ENCODE results near the gene KRTAP4-3.
A peak's percentile ranks its signal among the peaks of the same experiment; 100 is the strongest.
"Not testable (repeated sequence)": the region's sequence is repeated elsewhere in the genome, so short reads cannot be mapped to it uniquely, and the experiment has no call there.

Gene KRTAP4-3

DNA sequence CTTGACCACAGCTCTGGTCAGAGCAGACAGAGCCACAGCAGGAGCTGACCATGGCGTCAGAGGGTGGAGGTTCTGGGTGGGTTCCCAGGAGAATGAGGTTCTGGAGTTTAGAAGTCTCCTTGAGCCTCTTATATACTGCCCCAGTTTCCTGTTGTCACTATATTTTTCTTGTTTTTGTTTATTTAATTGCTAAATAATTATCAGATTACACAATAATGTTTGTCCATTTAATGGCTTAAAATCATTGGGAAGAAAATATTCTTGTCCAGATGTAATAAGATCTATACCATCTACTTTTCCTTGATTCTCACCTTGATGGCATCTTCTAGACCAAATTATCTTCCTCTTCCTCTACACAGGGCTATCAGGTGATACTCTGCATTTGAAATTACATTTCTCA lies at the start of gene KRTAP4-3:
Gene KRTAP4-3, minus strand, starts transcription at position 101 of the 400 bp plus-strand sequence. Its CDS starts 49 bp downstream, at position 52.
- no peak for DNase-seq

DNA sequence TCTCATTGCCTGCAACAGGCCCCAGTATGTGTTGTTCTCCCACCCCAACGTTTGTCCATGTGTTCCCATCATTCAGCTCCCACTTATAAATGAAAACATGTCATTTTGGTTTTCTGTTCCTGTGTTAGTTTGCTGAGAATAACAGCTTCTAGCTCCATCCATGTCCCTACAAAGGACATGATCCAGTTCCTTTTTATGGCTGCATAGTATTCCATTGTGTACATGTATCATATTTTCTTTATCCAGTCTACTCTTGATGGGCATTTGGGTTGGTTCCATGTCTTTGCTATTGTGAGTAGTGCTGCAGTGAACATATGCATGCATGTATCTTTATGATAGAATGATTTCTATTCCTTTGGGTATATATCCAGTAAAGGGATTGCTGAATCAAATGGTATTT lies 47.7 kb upstream of the KRTAP4-3 start:
- no peak for DNase-seq

DNA sequence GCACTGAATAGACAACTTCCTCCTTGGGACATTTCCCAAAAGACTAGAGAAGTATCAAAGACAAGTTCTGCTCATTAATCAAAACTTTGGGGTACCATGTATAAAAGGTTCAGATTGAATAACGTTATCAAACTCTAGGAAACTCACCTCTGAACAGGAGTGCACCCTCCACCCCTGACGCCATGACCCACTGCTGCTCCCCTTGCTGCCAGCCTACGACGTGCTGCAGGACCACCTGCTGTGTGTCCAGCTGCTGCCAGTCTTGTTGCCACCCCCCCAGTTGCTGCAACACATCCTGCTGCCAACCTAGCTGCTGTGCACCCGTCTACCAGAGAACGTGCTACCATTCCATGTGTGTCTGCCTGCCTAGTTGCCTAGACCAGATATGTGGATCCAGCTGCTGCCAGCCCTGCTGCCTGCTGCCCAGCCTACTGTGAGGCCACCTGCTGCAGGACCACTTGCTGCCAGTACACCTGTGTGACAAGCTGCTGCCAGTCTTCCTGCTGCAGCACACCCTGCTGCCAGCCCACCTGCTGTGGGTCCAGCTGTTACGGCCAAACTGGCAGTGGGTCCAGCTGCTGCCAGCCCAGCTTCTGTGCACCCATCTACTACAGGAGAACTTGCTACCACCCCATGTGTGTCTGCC lies 44.6 kb upstream of the KRTAP4-3 start:
- no peak for DNase-seq

DNA sequence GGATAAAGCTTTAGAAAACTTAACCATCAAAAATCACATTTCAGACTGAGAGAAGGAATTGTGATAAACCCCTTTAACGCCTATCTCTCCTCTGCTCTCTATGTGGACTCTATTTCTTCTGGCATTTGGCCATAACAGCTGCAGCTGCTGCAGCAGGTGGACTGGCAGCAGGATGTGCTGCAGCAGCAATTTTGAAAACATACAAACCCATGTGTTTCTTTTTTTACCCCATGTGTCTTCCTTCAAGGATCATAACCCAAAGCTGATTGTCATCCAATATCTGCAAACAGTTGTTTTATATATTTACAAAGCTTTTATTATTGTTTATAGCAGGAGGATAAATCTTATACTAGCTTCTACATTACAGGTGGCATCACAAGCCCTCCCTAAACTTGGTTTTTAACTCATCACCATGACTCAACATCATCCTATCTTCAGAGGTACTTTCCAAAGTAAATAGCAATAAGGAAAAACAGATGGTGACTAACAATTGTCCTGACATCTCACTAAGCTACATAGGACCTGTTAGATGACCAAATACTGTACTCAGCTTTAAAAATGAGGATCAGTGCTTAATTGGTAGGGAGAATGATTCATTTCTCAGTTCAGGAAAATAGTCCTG lies 43.9 kb upstream of the KRTAP4-3 start:
- peak in 1 of 2 experiments; percentile 3 for DNase-seq

DNA sequence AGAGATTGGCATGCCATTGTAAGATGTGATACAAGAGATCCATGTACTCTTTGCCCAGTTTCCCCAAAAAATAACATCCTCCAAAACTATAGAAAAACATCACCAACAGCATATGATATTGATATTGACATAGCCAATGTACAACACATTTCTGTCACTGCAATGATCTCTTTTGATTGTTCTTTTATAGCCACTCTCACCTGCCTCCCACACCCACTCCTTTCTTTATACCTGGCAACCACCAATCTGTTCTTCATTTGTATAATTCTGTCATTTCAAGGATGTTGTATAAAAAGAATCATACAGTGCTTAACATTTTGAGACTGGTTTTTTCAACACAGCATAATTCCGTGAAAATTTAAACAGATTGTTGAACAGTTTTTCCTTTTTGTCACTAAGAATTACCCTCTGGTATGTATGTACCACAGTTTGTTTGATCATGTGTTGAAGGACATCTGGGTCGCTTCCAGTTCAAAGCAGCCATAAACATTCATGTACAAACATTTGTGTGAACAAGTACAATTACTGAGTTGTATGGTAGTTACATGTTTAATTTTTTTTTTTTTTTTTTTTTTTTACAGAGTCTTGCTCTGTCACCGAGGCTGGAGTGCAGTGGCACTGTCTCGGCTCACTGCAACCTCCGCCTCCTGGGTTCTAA lies 31.5 kb upstream of the KRTAP4-3 start:
- no peak for DNase-seq

DNA sequence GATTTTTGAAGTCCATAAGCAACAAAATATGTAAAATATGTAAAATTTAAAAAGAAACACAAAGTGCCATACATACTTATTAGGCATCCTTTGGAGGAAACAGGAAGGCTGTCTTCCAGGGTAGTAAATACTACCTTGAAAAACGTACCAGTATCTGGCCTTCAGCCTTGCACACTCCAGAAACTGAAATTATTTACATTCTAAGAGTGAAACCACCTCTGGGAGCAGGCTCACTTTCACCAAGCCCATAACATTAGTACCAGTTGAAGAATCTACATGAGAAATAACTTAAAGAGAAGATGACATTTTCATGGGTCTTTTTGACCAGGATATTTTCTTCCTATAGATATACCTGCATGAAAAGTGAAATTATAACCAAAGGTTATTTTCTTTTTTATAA lies 28.0 kb upstream of the KRTAP4-3 start:
- DNase-seq = no peak

DNA sequence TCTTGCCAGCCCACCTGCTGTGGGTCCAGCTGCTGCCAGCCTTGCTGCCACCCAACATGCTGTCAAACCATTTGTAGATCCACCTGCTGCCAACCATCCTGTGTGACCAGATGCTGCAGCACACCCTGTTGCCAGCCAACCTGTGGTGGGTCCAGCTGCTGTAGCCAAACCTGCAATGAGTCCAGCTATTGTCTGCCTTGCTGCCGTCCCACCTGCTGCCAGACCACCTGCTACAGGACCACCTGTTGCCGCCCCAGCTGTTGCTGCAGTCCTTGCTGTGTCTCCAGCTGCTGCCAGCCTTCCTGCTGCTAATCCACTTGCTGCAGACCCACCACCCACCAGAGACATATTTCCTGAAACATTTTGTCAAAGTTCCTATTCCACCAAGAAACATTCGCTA lies 22.3 kb upstream of the KRTAP4-3 start:
- DNase-seq = no peak

DNA sequence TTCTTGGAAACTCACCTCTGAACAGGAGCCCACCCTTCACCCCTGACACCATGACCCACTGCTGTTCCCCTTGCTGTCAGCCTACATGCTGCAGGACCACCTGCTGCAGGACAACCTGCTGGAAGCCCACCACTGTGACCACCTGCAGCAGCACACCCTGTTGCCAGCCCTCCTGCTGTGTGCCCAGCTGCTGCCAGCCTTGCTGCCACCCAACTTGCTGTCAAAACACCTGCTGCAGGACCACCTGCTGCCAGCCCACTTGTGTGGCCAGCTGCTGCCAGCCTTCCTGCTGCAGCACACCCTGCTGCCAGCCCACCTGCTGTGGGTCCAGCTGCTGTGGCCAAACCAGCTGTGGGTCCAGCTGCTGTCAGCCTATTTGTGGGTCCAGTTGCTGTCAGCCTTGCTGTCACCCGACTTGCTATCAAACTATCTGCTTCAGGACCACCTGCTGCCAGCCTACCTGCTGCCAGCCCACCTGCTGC lies 21.9 kb upstream of the KRTAP4-3 start, which contains the start of gene KRTAP9-1:
Gene KRTAP9-1, plus strand, starts transcription at position 51 of the 482 bp plus-strand sequence. Its CDS starts 0 bp downstream, at position 51.
- not testable (repeated sequence) for DNase-seq

DNA sequence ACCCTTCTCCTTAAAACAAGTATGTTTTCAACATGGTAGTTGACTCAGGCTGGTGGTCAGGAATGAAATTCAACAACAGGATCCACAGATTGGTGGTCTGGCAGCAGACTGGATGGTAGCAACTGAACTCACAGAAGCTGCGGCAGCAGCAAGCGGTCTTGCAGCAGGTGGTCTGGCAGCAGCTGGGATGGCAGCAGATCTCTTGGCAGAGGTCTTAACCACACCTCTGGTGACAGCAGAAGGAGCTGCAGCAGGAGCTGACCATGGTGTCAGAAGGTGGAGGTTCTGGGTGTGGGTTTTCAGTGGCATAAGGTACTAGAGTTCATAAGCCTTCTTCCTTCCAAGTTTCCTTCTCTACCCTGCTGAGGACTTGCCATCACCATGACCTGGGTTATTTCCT lies 18.9 kb upstream of the KRTAP4-3 start:
- no peak for DNase-seq

DNA sequence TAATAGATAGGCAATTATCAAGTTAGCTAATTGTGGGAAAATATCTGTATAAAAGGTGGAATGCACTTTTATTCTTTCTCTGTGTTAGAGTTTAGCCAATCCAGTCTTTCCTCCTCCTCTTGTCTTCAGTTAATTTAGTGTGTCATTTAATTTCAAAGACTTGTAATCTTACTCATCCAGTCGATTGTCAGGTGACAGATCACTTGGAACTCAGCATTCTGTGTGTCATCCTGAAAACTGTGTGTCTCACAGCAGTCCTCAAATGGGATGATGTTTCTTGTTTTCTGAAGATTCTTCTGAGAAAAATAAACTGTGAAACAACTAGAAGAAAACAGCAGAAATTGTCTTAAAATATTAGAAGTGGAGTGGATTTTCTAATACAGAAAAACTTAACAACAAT lies 17.0 kb upstream of the KRTAP4-3 start:
- no peak for DNase-seq

DNA sequence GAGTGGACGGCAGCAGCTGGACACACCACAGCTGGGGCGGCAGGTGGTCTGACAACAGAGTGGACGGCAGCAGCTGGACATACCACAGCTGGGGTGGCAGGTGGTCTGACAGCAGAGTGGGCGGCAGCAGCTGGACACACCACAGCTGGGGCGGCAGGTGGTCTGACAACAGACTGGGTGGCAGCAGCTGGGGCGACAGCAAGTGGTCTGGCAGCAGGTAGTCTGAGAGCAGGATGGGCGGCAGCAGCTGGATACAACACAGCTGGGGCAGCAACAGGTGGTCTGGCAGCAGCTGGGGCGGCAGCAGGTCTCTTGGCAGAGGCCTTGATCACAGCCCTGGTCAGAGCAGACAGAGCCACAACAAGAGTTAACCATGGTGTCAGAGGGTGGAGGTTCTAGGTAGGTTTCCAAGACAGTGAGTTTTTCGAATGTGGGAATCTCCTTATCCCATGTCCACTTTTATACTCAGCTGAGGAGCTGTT lies 16.5 kb upstream of the KRTAP4-3 start, which contains the start of gene KRTAP4-1:
Gene KRTAP4-1, minus strand, starts transcription at position 432 of the 482 bp plus-strand sequence. Its CDS starts 57 bp downstream, at position 375.
- DNase-seq = no peak

DNA sequence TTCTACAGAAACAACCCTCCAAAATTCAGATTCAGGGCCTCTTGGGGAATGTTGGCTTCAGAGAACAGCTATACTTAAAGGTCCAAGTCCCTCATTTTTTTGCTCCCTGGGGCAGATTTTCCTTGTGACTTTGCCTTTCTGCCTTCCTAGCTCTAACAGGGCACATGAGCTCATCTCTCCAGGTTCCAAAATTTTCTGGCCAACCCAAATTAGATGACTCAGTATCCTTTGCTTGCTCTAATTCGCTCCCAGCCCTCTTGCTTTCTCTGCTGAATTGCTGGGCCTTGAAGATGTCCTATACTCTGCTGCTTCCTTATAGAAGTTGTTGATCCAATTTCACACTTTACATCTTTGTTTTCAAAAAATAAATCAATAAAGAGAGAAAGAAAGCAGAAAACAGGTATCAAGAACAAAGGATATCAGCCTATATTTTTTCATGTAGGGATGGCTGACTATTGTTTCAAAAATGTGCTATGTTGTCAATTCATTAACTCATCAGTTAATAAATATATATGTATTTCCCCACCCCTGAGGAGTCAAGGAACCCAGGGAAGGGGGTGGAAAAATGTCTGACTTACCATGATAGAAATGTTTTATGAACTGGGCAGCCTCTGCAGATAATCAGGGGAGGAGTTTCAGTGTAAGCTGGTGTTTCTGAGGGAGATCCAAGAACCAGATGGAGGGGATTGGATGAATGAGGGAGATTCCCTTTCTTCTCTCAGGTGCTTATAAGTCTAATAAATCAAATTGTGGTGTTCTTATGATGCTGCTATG lies 11.0 kb upstream of the KRTAP4-3 start:
- no peak for DNase-seq

DNA sequence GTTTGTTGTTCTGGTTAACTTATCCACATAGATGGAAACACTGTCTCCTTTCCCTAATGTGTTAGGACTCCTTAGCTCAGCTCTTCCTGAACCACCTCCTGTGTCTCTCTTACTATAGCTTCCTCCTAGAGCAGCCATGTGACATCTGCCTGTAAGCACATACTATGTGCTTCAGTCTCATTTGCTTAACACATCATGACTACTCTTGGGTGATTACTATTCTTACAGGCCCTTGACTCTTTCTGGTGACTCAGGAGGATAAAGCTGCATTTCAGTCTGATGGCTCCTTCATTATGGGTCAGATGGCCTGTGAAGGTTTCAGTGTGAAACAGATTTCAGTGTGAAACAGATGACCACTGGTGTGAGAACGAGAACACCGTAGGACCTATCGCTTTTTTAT lies 10.3 kb upstream of the KRTAP4-3 start:
- no peak for DNase-seq

DNA sequence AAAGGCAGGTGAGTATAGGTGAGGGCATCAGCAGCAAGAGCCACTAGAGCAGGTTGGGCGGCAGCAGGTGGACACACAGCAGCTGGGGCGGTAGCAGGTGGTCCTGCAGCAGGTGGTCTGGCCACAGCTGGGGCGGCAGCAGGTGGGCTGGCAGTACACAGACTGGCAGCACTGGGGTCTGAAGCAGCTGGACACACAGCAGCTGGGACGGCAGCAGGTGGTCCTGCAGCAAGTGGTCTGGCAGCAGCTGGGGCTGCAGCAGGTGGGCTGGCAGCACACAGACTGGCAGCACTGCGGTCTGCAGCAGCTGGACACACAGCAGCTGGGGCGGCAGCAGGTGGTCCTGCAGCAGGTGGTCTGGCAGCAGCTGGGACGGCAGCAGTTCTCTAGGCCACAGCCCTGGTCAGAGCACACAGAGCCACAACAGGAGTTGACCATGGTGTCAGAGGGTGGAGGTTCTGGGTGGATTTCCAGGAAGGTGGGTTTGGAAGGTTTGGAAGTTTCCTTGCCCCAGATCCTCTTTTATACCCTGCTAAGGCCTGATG lies 9.8 kb upstream of the KRTAP4-3 start, which contains the start of gene KRTAP4-2:
Gene KRTAP4-2, minus strand, starts transcription at position 495 of the 545 bp plus-strand sequence. Its CDS starts 57 bp downstream, at position 438.
- no peak for DNase-seq

DNA sequence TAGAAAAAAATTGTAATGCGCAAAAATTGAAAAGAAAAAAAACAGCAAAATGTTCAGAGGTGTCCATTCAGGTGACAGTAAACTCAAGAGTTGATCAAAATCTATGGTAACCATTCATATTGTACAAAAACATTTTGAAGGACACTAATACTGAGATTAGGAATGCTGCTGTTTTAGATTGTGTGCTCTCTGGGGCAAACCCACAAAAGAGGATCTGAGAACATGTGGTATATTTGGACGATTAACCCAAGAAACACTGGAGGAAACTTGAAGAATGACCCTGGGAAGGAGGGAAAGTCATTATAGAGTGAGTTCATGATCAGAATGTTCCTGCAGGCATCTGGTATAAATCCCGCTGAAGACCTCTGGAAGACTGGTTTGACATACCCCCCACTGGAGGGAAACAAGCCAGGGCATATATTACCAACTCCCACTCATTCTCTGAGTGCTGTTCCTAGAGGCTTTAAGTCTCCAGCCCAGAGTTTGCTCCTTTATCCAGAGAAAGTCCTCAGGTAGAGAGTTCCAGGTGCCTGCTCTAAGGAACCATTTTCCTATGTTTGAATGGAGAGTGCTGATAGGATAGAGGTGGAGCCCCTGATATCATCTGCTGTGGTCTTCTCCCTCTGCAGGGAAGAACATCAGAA lies 8.8 kb upstream of the KRTAP4-3 start:
- DNase-seq = no peak

DNA sequence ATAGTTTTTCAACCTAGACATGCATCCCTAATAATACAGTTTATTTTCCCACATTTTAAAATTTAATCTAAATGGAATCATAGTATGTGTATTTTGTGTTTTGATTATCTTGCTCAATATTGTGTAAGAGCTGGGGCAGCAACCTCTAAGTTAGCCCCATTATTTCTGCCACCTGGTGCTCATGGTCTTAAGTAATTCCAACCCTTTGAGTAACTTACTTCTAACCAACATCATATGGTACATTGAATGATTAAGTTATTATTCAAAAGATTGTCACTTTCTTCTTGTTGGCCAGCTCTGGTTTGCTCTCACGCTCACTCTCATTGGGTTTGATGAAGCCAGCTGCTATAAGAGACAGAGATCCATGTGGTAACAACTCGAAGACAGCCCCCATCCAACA lies 3.9 kb upstream of the KRTAP4-3 start:
- DNase-seq = no peak

DNA sequence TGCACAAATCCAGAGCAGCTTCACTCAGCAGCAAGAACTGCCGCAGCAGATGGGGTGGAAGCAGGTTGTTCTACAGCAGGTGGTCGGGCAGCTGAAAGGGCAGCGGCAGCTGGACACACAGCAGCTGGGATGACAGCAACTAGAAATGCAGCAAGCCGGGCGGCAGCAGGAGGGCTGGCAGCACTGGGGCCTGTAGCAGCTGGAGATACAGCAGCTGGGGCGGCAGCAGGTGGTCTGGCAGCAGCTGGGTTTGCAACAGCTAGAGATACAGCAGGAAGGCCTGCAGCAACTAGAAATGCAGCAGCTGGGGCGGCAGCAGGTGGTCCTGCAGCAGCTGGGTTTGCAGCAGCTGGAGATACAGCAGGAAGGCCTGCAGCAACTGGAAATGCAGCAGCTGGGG lies 460 bp downstream of the KRTAP4-3 start:
- DNase-seq = peak in 1 of 2 experiments; percentile 4

DNA sequence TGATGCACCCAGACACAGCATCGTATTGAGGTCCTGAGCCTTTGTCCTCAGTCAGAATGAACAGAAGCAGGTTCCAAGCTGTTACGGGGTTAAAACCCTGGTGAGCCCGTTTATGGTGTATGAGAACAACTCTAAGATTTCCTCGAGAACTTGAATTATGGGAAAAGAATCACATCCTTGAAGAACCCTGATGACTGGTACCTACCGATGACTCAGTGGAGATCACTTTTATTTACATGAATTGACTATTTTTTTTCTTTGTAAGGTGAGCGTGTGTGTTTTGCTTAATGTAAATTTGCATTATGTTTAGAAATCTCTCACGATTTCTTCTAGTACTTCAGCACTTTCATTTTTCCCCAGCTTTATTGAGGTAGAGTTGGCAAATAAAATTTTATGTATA lies 4.2 kb downstream of the KRTAP4-3 start:
- no peak for DNase-seq

DNA sequence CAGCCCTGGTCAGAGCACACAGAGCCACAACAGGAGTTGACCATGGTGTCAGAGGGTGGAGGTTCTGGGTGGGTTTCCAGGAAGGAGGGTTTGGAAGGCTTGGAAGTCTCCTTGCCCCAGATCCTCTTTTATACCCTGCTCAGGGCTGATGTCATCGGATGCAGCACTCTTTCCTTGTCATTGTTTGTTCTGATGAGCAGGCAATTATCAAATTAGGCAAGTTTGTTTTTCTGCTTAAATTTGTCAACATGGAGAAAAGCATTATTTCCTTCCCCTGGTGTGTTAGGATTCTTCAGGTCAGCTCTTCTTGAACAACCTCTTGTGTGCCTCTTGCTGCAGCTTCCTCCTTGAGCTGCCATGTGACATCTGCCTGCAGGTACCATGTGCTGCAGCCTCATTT lies 7.4 kb downstream of the KRTAP4-3 start, which contains the start of gene KRTAP4-4:
Gene KRTAP4-4, minus strand, starts transcription at position 101 of the 400 bp plus-strand sequence. Its CDS starts 57 bp downstream, at position 44.
- DNase-seq = no peak

DNA sequence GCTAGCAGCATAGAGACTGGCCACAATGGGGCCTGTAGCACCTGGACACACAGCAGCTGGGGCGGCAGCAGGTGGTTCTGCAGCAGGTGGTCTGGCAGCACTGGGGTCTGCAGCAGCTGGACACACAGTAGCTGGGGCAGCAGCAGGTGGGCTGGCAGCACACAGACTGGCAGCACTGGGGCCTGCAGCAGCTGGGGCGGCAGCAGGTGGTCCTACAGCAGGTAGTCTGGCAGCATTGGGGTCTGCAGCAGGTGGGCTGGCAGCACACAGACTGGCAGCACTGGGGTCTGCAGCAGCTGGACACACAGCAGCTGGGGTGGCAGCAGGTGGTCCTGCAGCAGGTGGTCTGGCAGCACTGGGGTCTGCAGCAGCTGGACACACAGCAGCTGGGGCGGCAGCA lies 7.8 kb downstream of the KRTAP4-3 start:
- DNase-seq = not testable (repeated sequence)

DNA sequence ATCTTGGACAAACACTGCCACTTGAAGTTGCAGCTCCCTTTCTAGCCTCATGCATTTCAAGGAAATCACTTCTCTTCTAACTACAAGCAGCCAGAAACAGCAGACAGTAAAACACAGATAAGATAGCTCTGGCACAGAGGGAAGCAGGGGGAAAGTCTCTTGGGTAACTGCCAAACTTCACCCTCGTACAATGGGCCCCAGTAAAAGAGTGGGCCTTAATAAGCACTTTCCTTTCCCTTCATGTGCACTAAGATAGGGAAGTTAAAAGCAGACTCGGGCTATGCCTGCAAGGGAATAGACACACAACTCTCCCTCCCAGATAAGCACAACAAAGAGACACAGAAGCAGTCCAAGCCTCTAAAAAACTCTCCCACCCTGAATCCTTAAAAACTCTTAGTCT lies 14.2 kb downstream of the KRTAP4-3 start:
- DNase-seq = no peak

DNA sequence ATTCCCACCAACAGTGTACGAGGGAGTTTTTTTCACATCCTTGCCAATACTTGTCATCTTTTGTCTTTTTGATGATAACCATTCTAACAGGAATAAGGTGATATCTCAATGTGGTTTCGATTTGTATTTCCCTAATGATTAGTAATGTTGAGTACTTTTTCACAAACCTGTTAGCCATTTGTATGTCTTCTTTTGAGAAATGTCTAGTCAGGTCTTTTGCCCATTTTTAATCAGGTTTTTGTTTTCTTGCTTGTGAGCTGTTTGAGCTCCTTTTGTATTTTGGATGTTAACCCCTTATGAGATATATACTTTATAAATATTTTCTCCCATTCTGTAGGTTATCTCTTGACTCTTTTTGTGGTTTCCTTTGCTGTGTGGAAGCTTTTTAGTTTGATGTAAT lies 16.5 kb downstream of the KRTAP4-3 start:
- DNase-seq = no peak
